Neural cell (in vitro differentiated cells): ENCODE measurements around the gene RNF215.

Source experiments
- EZH2 ChIP-seq: fragments of 200-600, 300-800 bp; shearing (Covaris generic), sonication (generic); IDR thresholded peaks from 2 replicates; pipeline ENCODE4 v1.6.1; 2014; ENCODE audit warnings: antibody characterized with exemption, low read length, borderline replicate concordance, mild to moderate bottlenecking; ENCODE audit not compliant: insufficient read depth, poor library complexity, severe bottlenecking
- RAD21 ChIP-seq: fragments of 450-650 bp; conservative IDR thresholded peaks from 2 replicates; pipeline ENCODE4 v1.6.1; 2014; ENCODE audit warnings: antibody characterized with exemption, mild to moderate bottlenecking, moderate library complexity
- TF ChIP-seq, protein P1 (sequence below): fragments of 450-650 bp; IDR thresholded peaks from 2 replicates; pipeline ENCODE4 v1.5.1; 2014; ENCODE audit warnings: antibody characterized with exemption, mild to moderate bottlenecking, moderate library complexity; ENCODE audit not compliant: poor library complexity, severe bottlenecking

DNA sequence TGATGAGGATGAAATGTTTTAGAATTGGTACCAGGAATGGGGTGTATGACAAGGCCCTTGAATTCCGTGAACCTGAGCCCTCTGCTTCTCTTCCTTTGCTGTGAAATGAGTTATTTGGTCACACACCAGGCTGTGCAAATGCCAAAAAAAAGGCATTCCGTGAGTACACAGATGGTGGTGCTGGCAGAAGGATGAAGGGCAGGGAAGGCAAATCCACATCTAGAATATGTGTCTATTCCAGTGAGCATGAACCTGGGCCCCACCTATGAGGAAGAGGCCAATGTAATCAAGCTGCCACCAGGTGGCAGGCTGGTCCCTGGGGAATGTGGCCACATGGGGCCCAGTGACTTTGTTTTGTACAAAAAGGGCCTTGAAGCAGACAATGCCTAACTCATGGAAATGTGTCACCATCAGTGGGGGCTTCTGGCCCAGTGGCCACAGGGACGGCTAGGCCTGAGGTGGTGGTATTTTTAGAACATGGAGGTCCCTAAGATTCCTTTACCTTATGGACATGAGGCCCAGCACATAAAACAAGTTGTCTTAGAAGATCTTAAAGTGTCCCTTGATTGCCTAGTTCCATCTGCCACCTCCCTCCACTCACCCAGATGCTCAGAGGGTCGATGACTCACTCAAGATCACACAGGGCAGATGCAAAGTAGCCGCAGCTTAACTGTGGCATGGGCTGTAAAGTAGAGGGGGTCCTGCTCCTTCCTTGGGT is 3.9 kb upstream of the RNF215 start:
- TF ChIP-seq, protein P1, sequence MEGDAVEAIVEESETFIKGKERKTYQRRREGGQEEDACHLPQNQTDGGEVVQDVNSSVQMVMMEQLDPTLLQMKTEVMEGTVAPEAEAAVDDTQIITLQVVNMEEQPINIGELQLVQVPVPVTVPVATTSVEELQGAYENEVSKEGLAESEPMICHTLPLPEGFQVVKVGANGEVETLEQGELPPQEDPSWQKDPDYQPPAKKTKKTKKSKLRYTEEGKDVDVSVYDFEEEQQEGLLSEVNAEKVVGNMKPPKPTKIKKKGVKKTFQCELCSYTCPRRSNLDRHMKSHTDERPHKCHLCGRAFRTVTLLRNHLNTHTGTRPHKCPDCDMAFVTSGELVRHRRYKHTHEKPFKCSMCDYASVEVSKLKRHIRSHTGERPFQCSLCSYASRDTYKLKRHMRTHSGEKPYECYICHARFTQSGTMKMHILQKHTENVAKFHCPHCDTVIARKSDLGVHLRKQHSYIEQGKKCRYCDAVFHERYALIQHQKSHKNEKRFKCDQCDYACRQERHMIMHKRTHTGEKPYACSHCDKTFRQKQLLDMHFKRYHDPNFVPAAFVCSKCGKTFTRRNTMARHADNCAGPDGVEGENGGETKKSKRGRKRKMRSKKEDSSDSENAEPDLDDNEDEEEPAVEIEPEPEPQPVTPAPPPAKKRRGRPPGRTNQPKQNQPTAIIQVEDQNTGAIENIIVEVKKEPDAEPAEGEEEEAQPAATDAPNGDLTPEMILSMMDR = peak; percentile 43
- TF ChIP-seq RAD21 (no peak), EZH2 (no peak)
